HCT116 (cell line): Measurements from ENCODE around the gene HBM.

Experiments
- CTCF ChIP-seq, 3 experiments: fragments of 200-600 bp in 1 of 3; sonication (generic) in 1 of 3; IDR thresholded peaks in 2 of 3; conservative IDR thresholded peaks in 1 of 3; 2 replicates each; pipeline ENCODE4 v1.5.1; 2012 to 2017; ENCODE audit warnings: low read depth in 2 of 3, low read length in 2 of 3, antibody characterized with exemption in 1 of 3, borderline replicate concordance in 1 of 3, control low read depth in 1 of 3, mild to moderate bottlenecking in 1 of 3, mixed read lengths in 1 of 3, mixed run types in 1 of 3, moderate library complexity in 1 of 3; ENCODE audit not compliant: insufficient read depth in 1 of 3
- POLR2A ChIP-seq: IDR thresholded peaks from 2 replicates; pipeline ENCODE4 v1.7.0; 2011; ENCODE audit warnings: borderline replicate concordance; ENCODE audit not compliant: insufficient read depth, insufficient read length; ENCODE audit errors: extremely low read depth
- POLR2AphosphoS5 ChIP-seq: IDR thresholded peaks from 2 replicates; pipeline ENCODE4 v1.6.1; 2011; ENCODE audit warnings: mild to moderate bottlenecking, low read depth, low read length, moderate library complexity
- YY1 ChIP-seq: IDR thresholded peaks from 2 replicates; pipeline ENCODE4 v1.6.1; 2011; ENCODE audit warnings: low read length, low read depth, moderate library complexity, mild to moderate bottlenecking; ENCODE audit not compliant: insufficient replicate concordance; ENCODE audit errors: extremely low read depth

GRCh38 chr16:175011-175949, 9.5 kb downstream of the HBM start:
- TF ChIP-seq POLR2AphosphoS5 (no peak), CTCF (IDR thresholded peaks at IDR 0.05 in 2 of 3, conservative IDR thresholded peaks at IDR 0.05 in 1 of 3; ENCODE audit: borderline replicate concordance in 1 of 3, insufficient read depth in 1 of 3, low read depth in 2 of 3, low read length in 2 of 3) (no peak), YY1 (no peak), POLR2A (no peak)
